ENCODE results near the gene RNF181. TPM values are rescaled to one million over a fixed set of nuclear protein-coding genes. Genes with fewer than 3 reads are reported as not detected.

Gene RNF181
- total and polyA plus RNA-seq, 2 of the 13 experiments (the other 11 are each of a cell fraction or from before 2014, with no cell fraction given) = 224 to 578 TPM

DNA sequence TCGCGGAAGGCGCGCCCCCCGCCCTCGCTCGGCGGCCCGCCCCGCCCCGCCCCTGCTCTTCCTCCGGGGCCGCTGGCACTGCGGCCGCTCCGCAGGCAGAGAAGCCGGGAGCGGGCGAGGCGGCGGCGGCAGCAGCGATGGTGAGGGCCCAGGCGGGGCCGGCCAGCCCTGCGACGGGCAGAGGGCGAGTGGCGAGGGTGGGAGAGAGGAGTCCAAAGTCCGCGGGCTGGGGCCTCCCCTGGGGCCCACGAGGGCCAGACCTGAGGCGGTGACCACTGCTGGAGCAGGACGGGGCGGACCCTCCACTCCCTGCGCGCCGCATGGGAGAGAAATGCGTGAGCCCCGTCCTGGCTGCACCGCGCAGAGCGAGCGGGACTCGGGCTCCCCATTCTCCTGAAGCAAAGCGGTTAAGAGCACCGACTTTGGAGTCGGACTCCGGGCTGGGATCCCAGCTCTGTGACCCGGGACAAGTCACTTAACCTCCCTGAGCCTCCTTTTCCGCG is 11.1 kb upstream of the RNF181 start, which contains the start of gene VAMP5 (continued):
- TF ChIP-seq, protein P1, sequence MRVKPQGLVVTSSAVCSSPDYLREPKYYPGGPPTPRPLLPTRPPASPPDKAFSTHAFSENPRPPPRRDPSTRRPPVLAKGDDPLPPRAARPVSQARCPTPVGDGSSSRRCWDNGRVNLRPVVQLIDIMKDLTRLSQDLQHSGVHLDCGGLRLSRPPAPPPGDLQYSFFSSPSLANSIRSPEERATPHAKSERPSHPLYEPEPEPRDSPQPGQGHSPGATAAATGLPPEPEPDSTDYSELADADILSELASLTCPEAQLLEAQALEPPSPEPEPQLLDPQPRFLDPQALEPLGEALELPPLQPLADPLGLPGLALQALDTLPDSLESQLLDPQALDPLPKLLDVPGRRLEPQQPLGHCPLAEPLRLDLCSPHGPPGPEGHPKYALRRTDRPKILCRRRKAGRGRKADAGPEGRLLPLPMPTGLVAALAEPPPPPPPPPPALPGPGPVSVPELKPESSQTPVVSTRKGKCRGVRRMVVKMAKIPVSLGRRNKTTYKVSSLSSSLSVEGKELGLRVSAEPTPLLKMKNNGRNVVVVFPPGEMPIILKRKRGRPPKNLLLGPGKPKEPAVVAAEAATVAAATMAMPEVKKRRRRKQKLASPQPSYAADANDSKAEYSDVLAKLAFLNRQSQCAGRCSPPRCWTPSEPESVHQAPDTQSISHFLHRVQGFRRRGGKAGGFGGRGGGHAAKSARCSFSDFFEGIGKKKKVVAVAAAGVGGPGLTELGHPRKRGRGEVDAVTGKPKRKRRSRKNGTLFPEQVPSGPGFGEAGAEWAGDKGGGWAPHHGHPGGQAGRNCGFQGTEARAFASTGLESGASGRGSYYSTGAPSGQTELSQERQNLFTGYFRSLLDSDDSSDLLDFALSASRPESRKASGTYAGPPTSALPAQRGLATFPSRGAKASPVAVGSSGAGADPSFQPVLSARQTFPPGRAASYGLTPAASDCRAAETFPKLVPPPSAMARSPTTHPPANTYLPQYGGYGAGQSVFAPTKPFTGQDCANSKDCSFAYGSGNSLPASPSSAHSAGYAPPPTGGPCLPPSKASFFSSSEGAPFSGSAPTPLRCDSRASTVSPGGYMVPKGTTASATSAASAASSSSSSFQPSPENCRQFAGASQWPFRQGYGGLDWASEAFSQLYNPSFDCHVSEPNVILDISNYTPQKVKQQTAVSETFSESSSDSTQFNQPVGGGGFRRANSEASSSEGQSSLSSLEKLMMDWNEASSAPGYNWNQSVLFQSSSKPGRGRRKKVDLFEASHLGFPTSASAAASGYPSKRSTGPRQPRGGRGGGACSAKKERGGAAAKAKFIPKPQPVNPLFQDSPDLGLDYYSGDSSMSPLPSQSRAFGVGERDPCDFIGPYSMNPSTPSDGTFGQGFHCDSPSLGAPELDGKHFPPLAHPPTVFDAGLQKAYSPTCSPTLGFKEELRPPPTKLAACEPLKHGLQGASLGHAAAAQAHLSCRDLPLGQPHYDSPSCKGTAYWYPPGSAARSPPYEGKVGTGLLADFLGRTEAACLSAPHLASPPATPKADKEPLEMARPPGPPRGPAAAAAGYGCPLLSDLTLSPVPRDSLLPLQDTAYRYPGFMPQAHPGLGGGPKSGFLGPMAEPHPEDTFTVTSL (CRISPR knock-in tag; IDR thresholded peaks at IDR 0.05; ENCODE audit: borderline replicate concordance) = no peak
- TF ChIP-seq, protein P2, sequence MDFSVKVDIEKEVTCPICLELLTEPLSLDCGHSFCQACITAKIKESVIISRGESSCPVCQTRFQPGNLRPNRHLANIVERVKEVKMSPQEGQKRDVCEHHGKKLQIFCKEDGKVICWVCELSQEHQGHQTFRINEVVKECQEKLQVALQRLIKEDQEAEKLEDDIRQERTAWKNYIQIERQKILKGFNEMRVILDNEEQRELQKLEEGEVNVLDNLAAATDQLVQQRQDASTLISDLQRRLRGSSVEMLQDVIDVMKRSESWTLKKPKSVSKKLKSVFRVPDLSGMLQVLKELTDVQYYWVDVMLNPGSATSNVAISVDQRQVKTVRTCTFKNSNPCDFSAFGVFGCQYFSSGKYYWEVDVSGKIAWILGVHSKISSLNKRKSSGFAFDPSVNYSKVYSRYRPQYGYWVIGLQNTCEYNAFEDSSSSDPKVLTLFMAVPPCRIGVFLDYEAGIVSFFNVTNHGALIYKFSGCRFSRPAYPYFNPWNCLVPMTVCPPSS (IDR thresholded peaks at IDR 0.05) = no peak
- no peak for TF ChIP-seq CREM (IDR thresholded peaks at IDR 0.05)
- no peak for TF ChIP-seq CREM (CRISPR knock-in tag; IDR thresholded peaks at IDR 0.05)
- no peak; the same call in 1 of the 2 replicates for TF ChIP-seq ZNF816 (CRISPR knock-in tag; IDR thresholded peaks at IDR 0.05; ENCODE audit: borderline replicate concordance)
- TF ChIP-seq NR2F2 (IDR thresholded peaks at IDR 0.05; ENCODE audit: borderline replicate concordance, low read depth) = 0 out of 2 replicates have a peak, but pooled peaks have one; percentile 12
- TF ChIP-seq ZNF530 (CRISPR knock-in tag; IDR thresholded peaks at IDR 0.05; ENCODE audit: low read depth) = no peak
- TF ChIP-seq SKI (IDR thresholded peaks at IDR 0.05; ENCODE audit: partially characterized antibody) = peak; percentile 69
- no peak; the same call in 1 of the 2 replicates for TF ChIP-seq ZBTB3 (CRISPR knock-in tag; IDR thresholded peaks at IDR 0.05; ENCODE audit: borderline replicate concordance, low read depth)
- no peak for TF ChIP-seq ZFP36 (IDR thresholded peaks at IDR 0.05; ENCODE audit: borderline replicate concordance, low read depth, low read length, partially characterized antibody)
- TF ChIP-seq, protein P3, sequence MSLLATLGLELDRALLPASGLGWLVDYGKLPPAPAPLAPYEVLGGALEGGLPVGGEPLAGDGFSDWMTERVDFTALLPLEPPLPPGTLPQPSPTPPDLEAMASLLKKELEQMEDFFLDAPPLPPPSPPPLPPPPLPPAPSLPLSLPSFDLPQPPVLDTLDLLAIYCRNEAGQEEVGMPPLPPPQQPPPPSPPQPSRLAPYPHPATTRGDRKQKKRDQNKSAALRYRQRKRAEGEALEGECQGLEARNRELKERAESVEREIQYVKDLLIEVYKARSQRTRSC (CRISPR knock-in tag; IDR thresholded peaks at IDR 0.05; ENCODE audit: low read depth) = 0 out of 2 replicates have a peak, but pooled peaks have one; percentile 57
- no peak for TF ChIP-seq CEBPB (IDR thresholded peaks at IDR 0.05; ENCODE audit: borderline replicate concordance, low read depth, low read length)
- peak; percentile 7; the same call in 1 of the 2 replicates for TF ChIP-seq THAP11 (CRISPR knock-in tag; IDR thresholded peaks at IDR 0.05)
- TF ChIP-seq, protein P4, sequence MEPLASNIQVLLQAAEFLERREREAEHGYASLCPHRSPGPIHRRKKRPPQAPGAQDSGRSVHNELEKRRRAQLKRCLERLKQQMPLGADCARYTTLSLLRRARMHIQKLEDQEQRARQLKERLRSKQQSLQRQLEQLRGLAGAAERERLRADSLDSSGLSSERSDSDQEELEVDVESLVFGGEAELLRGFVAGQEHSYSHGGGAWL (CRISPR knock-in tag; IDR thresholded peaks at IDR 0.05) = peak; percentile 89
- peak; percentile 91; the same call in 1 of the 2 replicates for TF ChIP-seq ZNF772 (CRISPR knock-in tag; IDR thresholded peaks at IDR 0.05)
- TF ChIP-seq SRF (IDR thresholded peaks at IDR 0.05; ENCODE audit: low read depth, low read length) = no peak
- peak; percentile 84 for TF ChIP-seq ARNT2 (CRISPR knock-in tag; IDR thresholded peaks at IDR 0.05; ENCODE audit: low read depth)
- no peak; the same call in 1 of the 2 replicates for TF ChIP-seq JDP2 (CRISPR knock-in tag; IDR thresholded peaks at IDR 0.05; ENCODE audit: borderline replicate concordance)
- TF ChIP-seq NRL (CRISPR knock-in tag; IDR thresholded peaks at IDR 0.05; ENCODE audit: borderline replicate concordance) = 0 out of 2 replicates have a peak, but pooled peaks have one; percentile 31
- peak; percentile 99 for TF ChIP-seq HNF4G (IDR thresholded peaks at IDR 0.05; ENCODE audit: borderline replicate concordance, low read depth, low read length)
- TF ChIP-seq HNF4G (CRISPR knock-in tag; IDR thresholded peaks at IDR 0.05; ENCODE audit: borderline replicate concordance, low read depth) = peak; percentile 97
- TF ChIP-seq CEBPG (CRISPR knock-in tag; IDR thresholded peaks at IDR 0.05) = peak; percentile 50; the same call in 1 of the 2 replicates
- peak; percentile 93 for TF ChIP-seq ISL2 (CRISPR knock-in tag; IDR thresholded peaks at IDR 0.05)
- peak; percentile 80 for TF ChIP-seq TOPORS (CRISPR knock-in tag; IDR thresholded peaks at IDR 0.05)
